ENCODE data around the gene BPIFA2.
"Not testable (repeated sequence)": the region's sequence is repeated elsewhere in the genome, so short reads cannot be mapped to it uniquely, and the experiment has no call there.

Gene BPIFA2

DNA sequence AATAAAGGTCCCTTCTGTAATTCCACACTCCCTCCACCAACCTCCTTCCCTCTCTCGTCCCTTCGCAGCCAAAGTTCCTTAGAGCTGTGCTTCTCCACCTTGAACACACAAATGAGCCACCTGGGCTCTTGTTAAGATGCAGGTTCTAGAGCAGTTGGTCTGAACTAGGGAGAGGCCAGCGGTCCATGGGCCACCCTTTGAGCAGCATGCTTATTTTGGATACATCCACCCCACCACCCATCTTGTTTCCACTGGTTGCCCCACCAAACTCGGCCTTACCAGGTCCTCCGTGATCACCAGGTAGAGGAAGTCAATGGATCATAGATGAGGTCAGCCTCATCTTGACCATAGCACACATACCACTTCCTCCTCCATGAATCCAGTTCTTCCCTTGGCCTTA lies 7.3 kb upstream of the BPIFA2 start:
- no peak for DNase-seq (ENCODE audit: low read depth in 2 of 2)

DNA sequence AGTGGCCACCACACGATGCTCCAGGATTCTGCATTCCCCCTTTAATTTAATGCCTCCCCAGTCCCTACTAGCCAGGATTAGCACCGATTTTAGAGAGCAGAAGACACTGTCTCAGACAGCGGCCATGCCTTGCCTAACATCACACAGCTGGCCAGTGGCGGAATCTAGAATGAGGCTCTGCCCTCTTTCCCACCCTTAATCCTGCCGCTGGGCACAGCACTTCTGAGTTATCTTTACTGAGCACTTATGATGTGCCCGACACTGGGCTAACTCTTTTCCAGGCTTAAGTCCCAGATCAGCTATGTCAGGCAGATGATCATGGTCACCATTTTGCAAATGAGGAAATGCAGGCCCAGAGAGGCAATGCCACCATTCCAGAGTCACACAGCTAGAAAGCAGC lies 5.6 kb upstream of the BPIFA2 start:
- DNase-seq (ENCODE audit: low read depth in 2 of 2), result no peak

GRCh38 chr20:33162753-33163152 lies 5.2 kb upstream of the BPIFA2 start:
- DNase-seq (ENCODE audit: low read depth in 2 of 2), result no peak

DNA sequence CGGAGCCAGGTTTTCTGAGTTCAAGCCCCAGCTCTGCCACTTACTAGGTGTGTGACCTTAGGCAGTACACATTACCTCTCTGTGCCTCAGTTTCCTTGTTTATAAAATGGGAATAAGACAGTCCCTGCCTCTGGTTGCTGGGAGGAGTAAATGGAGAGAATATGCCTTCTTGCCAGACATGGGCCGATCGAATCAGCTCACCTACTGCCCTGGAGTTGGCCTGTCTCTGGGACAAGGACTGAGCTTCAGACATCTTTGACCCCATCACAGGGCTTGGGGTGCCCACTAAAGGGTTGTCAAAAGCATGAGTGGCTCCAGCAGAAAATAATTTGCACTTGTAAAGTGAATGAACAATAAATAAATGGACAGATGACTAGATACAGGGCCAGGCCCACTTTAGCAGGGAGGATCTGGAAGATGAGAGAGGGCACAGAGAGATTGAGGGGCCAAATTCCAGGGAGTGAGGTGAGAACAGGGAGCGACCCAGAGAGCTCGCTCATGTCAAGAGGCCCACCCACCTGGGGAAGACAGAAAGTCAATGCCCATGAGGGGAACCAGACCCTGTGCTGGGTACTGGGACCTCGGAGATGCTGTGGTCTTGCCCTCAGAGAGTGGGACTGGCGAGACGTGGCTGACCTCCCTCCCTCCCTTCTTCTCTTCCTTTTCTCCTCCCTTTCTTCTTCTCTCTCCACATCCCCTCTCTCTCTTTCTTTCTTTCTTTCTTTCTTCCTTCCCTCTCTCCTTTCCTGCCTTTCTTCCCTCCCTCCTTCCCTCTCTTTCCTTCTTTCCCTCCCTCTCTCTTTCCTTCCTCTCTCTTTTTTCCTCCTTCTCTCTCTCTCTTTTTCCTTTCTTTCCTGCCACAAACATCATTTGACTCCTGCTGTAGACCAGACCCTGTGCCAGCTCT lies 3.9 kb upstream of the BPIFA2 start:
- no peak for DNase-seq (ENCODE audit: low read depth in 2 of 2)

GRCh38 chr20:33164763-33165095 lies 3.2 kb upstream of the BPIFA2 start:
- no peak for DNase-seq (ENCODE audit: low read depth in 2 of 2)

GRCh38 chr20:33165416-33166055 lies 2.4 kb upstream of the BPIFA2 start:
- DNase-seq (ENCODE audit: low read depth in 2 of 2), result no peak

- no peak for DNase-seq (ENCODE audit: low read depth in 2 of 2)
These were observed 1.3 kb upstream of the BPIFA2 start for GRCh38 chr20:33166533-33167113.

- peak in 1 of 2 experiments; percentile 49 for DNase-seq (ENCODE audit: low read depth in 2 of 2)
These were observed 1.3 kb downstream of the BPIFA2 start for GRCh38 chr20:33169176-33169794.

DNA sequence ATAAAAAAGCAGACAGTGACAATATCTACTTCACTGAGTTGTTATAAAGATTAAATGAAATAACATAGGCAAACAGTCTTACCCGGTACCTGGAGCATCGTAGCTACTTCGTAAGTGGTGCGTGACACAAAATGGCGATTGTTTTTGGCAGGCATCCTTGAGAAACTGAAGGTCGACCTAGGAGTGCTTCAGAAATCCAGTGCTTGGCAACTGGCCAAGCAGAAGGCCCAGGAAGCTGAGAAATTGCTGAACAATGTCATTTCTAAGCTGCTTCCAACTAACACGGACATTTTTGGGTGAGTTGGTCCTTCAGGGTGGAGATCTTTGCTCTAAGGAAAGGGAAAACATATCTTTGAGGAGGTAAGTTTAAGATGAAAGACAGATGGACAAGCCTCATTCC lies 4.8 kb downstream of the BPIFA2 start:
- DNase-seq (ENCODE audit: low read depth in 2 of 2), result no peak

- no peak for DNase-seq (ENCODE audit: low read depth in 2 of 2)
These were observed 7.2 kb downstream of the BPIFA2 start for GRCh38 chr20:33175123-33175522.

GRCh38 chr20:33176101-33176500 lies 8.1 kb downstream of the BPIFA2 start:
- no peak for DNase-seq (ENCODE audit: low read depth in 2 of 2)

DNA sequence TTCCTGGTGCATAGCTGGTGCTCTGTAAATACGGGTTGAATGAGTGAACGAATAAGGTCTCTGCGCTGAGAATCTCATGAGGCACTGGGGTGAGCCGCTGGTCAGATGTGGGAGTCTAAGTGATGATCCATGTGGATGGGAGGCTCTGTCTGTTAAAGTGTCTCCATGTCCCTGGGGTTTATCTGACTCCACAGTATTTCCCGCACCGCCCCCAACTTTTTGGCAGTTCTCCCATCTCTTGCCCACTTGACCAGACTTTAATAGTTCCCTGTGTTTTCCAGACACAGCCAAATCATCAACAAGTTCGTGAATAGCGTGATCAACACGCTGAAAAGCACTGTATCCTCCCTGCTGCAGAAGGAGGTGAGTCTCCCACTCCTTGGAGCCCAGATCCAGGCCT lies 9.9 kb downstream of the BPIFA2 start:
- no peak for DNase-seq (ENCODE audit: low read depth in 2 of 2)

DNA sequence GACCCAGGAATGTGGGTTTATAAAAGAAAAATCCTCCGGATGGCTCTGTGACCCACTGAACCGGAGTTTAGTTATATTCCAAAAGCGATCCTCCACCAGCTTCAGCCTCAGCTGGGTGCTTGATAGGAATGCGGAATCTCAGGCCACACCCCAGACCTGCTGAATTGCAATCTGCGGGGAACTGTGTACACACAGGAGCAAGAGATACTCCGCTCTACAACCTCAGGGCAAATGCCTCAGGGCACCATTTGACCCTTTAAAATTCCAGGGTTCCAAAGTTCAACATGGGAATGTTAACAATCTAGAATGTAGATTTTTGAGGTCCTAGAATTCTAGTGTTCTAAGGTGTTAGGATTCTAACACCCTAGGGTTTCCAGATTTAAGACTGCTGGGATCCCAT lies 10.8 kb downstream of the BPIFA2 start:
- no peak for DNase-seq (ENCODE audit: low read depth in 2 of 2)

DNA sequence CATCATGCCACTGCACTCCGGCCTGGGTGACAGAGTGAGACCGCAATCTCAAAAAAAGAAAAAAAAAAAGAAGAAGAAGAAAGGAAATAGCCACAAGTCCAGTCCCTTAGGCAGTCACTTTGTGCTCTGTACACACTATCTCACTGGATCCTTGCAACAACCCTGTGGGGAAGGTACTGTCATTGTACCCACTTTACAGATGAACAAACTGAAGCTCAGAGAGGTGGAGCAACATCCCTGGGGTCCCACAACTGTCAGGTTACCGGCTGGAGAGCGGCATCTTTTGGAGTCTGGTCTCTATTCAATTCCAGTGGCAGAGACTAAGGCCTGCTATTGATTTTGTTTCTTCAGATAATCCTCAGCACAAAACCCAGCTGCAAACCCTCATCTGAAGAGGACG lies 12.2 kb downstream of the BPIFA2 start:
- DNase-seq (ENCODE audit: low read depth in 2 of 2), result no peak

- no peak for DNase-seq (ENCODE audit: low read depth in 2 of 2)
These were observed 13.6 kb downstream of the BPIFA2 start for GRCh38 chr20:33181482-33182093.

DNA sequence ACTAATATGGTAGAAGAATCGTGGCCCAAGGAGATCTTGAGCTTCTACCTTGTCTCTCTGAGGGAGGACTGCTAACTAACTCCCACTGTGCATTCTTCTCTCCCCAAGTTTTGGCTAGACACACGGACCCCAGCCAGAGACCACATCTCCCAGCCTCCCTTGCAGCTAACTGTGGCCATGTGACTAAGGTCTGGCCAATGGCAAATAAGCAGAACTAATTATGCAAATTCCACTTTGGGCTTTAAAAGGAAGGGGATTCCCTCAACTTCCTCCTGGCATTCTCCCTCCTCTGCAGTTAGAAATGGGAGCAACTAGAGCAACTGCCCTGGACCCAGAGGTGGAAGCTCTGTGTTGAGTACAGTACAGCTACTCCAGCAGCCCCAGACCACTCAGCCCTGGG lies 15.4 kb downstream of the BPIFA2 start:
- DNase-seq (ENCODE audit: low read depth in 2 of 2), result no peak

DNA sequence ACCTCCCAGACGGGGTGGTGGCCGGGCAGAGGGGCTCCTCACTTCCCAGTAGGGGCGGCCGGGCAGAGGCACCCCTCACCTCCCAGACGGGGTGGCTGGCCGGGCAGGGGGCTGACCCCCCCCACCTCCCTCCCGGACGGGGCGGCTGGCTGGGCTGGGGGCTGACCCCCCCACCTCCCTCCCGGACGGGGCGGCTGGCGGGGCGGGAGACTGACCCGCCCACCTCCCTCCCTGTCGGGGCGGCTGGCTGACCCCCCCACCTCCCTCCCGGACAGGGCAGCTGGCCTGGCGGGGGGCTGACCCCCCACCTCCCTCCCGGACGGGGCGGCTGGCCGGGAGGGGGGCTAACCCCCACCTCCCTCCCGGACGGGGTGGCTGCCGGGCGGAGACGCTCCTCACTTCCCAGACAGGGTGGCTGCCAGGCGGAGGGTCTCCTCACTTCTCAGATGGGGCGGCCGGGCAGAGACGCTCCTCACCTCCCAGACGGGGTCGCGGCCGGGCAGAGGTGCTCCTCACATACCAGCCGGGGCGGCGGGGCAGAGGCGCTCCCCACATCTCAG lies 17.2 kb downstream of the BPIFA2 start:
- not testable (repeated sequence) for DNase-seq (ENCODE audit: low read depth in 2 of 2)

DNA sequence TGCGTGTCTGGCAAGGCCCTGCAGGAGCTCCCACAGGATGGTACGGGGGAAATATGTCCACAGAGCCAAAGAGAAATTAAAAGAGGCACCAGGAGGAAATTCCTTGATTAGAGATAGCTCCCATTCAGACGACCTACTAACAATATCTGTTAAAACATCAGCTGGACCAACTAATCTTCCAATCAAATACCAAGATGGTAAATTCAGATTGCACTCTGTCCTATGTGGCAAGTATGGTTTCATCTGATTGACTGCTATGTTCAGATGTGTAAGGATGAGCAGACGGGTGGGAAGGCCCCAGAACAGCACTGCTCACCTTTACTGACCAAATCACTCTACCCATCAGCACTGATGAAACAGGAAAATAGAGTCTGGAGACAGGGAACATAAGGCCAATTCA lies 19.5 kb downstream of the BPIFA2 start:
- DNase-seq (ENCODE audit: low read depth in 2 of 2), result no peak

- DNase-seq (ENCODE audit: low read depth in 2 of 2), result no peak
These were observed 20.5 kb downstream of the BPIFA2 start for GRCh38 chr20:33188421-33188820.

DNA sequence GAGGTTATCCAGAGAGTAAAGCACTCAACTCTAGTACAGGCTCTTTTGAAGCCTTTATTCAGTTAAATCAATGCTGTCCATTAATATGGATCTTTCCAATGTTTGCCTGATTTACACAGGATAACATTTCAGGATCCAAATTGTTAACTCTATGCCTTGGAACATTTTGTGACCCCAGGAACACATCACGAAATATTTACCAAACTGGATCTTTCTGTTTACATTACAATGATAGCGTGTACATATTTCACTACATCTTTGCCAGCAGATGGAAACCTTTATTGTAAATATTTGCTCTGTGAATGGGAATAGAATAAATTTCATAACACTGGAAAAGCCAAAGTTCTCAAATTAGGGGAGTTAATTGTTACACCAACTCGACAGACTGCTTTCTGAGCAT lies 23.5 kb downstream of the BPIFA2 start:
- no peak for DNase-seq (ENCODE audit: low read depth in 2 of 2)

DNA sequence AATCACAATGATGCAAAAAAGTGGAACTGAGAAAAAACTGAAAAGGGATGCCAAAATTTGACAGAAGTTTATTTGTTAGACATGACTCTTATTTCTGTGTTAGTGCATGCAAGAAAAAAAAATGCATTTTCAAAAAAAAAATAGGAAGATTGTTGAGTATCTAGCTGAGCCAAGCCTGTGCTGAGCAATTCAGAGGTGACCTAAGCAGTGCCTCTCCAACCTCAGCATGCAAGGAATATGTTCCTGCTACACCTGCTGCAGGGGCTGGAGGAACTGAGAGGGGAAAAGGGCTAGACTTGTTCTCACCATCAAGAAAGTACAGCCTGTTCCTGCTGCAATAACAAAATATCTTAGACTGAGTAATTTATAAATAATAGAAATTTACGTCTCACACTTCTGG lies 24.0 kb downstream of the BPIFA2 start:
- DNase-seq (ENCODE audit: low read depth in 2 of 2), result no peak

All from stimulated activated CD4-positive, alpha-beta T cell treated with anti-CD3 and anti-CD28 coated beads, Interleukin-12 subunit alpha, Interleukin-12 subunit beta, amount 100 ng/mL, for 24 hours (primary cell).